Thyroid gland (tissue), 4 donors: ENCODE data around the gene BLVRA.

Source experiments
- CTCF ChIP-seq, 6 experiments: fragments of 200-600 bp in 3 of 6; fragments of 450-650 bp in 3 of 6; sonication (generic) in 3 of 6; IDR thresholded peaks; one replicate each; pipeline ENCODE4 v1.5.1; 2016 to 2019; ENCODE audit warnings: antibody characterized with exemption in 6 of 6, mild to moderate bottlenecking in 2 of 6, inconsistent platforms in 1 of 6, moderate library complexity in 1 of 6
- POLR2A ChIP-seq, 2 donors: fragments of 450-650 bp; IDR thresholded peaks; one replicate each; pipeline ENCODE4 v1.6.1; 2017; ENCODE audit warnings: antibody characterized with exemption in 2 of 2, mild to moderate bottlenecking in 2 of 2, moderate library complexity in 1 of 2

- no peak for TF ChIP-seq POLR2A (IDR thresholded peaks at IDR 0.05)
- no peak for TF ChIP-seq CTCF (IDR thresholded peaks at IDR 0.05)
Observed at GRCh38 chr7:43760861-43761260, 2.4 kb downstream of the BLVRA start.
